Measurements from ENCODE around the gene PDK2.

GRCh38 chr17:50155115-50155819, 60.1 kb downstream of the PDK2 start:
- TF ChIP-seq, protein P1, sequence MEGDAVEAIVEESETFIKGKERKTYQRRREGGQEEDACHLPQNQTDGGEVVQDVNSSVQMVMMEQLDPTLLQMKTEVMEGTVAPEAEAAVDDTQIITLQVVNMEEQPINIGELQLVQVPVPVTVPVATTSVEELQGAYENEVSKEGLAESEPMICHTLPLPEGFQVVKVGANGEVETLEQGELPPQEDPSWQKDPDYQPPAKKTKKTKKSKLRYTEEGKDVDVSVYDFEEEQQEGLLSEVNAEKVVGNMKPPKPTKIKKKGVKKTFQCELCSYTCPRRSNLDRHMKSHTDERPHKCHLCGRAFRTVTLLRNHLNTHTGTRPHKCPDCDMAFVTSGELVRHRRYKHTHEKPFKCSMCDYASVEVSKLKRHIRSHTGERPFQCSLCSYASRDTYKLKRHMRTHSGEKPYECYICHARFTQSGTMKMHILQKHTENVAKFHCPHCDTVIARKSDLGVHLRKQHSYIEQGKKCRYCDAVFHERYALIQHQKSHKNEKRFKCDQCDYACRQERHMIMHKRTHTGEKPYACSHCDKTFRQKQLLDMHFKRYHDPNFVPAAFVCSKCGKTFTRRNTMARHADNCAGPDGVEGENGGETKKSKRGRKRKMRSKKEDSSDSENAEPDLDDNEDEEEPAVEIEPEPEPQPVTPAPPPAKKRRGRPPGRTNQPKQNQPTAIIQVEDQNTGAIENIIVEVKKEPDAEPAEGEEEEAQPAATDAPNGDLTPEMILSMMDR (IDR thresholded peaks at IDR 0.05), result no peak
- TF ChIP-seq POLR2AphosphoS5 (IDR thresholded peaks at IDR 0.05) (no peak), POLR2A (IDR thresholded peaks at IDR 0.05) (no peak)
